Parathyroid adenoma (tissue), 2 donors: Measurements from ENCODE around the gene SLC23A2.
"Not testable (repeated sequence)": the region's sequence is repeated elsewhere in the genome, so short reads cannot be mapped to it uniquely, and the experiment has no call there.

ENCODE experiments used
- H2AFZ ChIP-seq: fragments of 300-600 bp; sonication (generic); one replicate; pipeline ENCODE4 v1.7.0; 2017; ENCODE audit warnings: antibody characterized with exemption, mild to moderate bottlenecking
- H3K27ac ChIP-seq: fragments of 300-600 bp; sonication (generic); one replicate; pipeline ENCODE4 v1.7.0; 2017
- H3K27me3 ChIP-seq: fragments of 300-600 bp; sonication (generic); one replicate; pipeline ENCODE4 v1.7.0; 2017; ENCODE audit warnings: low read length; ENCODE audit not compliant: control insufficient read depth, insufficient read depth
- H3K36me3 ChIP-seq: fragments of 300-600 bp; sonication (generic); one replicate; pipeline ENCODE4 v1.7.0; 2017; ENCODE audit warnings: low read length; ENCODE audit not compliant: control insufficient read depth, insufficient read depth
- H3K4me1 ChIP-seq: fragments of 300-600 bp; sonication (generic); one replicate; pipeline ENCODE4 v1.7.0; 2017; ENCODE audit warnings: control low read depth
- H3K4me2 ChIP-seq: fragments of 300-600 bp; sonication (generic); one replicate; pipeline ENCODE4 v1.7.0; 2017; ENCODE audit warnings: low read length
- H3K4me3 ChIP-seq: fragments of 300-600 bp; sonication (generic); one replicate; pipeline ENCODE4 v1.7.0; 2017; ENCODE audit warnings: low read depth, low read length
- H3K79me2 ChIP-seq: fragments of 300-600 bp; sonication (generic); one replicate; pipeline ENCODE4 v1.7.0; 2017; ENCODE audit warnings: control low read depth
- H3K9ac ChIP-seq: fragments of 300-600 bp; sonication (generic); one replicate; pipeline ENCODE4 v1.7.0; 2017; ENCODE audit warnings: mild to moderate bottlenecking
- H3K9me3 ChIP-seq: fragments of 300-600 bp; sonication (generic); one replicate; pipeline ENCODE4 v1.7.0; 2017; ENCODE audit warnings: low read length; ENCODE audit not compliant: control insufficient read depth
- CTCF ChIP-seq: fragments of 300-600 bp; sonication (generic); IDR thresholded peaks from one replicate; pipeline ENCODE4 v1.7.0; 2017; ENCODE audit warnings: antibody characterized with exemption, mild to moderate bottlenecking
- donor health status: primary hyperparathyroidism.

SLC23A2 gene

GRCh38 chr20:5041433-5041832, 40.1 kb upstream of the SLC23A2 start:
- Histone ChIP-seq H3K9me3 (no peaks in the 10 kb centered on the region), H3K27ac (no peak overlapping the region), H3K4me3 (no peak overlapping the region), H2AFZ (no peak overlapping the region), H3K36me3 (no peaks in the 10 kb centered on the region), H3K27me3 (no peaks in the 10 kb centered on the region), H3K9ac (no peak overlapping the region), H3K4me1 (no peaks in the 10 kb centered on the region), H3K79me2 (no peaks in the 10 kb centered on the region), H3K4me2 (no peak overlapping the region)
- no peak for TF ChIP-seq CTCF

- Histone ChIP-seq H3K36me3 (no peaks in the 10 kb centered on the region), H3K27me3 (no peaks in the 10 kb centered on the region), H3K4me1 (no peaks in the 10 kb centered on the region), H3K4me3 (no peak overlapping the region), H3K79me2 (no peaks in the 10 kb centered on the region), H3K27ac (no peak overlapping the region), H3K4me2 (no peak overlapping the region), H3K9me3 (no peaks in the 10 kb centered on the region), H2AFZ (no peak overlapping the region), H3K9ac (no peak overlapping the region)
- no peak for TF ChIP-seq CTCF
These were observed 39.0 kb upstream of the SLC23A2 start for GRCh38 chr20:5040345-5040744.

- no peaks in the 10 kb centered on the region for H3K36me3 ChIP-seq
- no peak overlapping the region for H3K27ac ChIP-seq
- H3K4me3 ChIP-seq = no peak overlapping the region
- H2AFZ ChIP-seq = no peak overlapping the region
- H3K4me1 ChIP-seq = no peaks in the 10 kb centered on the region
- no peak overlapping the region for H3K9ac ChIP-seq
- H3K79me2 ChIP-seq = no peaks in the 10 kb centered on the region
- no peaks in the 10 kb centered on the region for H3K27me3 ChIP-seq
- TF ChIP-seq CTCF = no peak
- H3K9me3 ChIP-seq = no peaks in the 10 kb centered on the region
- H3K4me2 ChIP-seq = no peak overlapping the region
These were observed 38.6 kb upstream of the SLC23A2 start for GRCh38 chr20:5039889-5040288.

- no peak overlapping the region for H3K9ac ChIP-seq
- no peak overlapping the region for H2AFZ ChIP-seq
- H3K27ac ChIP-seq = no peak overlapping the region
- no peaks in the 10 kb centered on the region for H3K36me3 ChIP-seq
- H3K4me3 ChIP-seq = no peak overlapping the region
- no peaks in the 10 kb centered on the region for H3K4me1 ChIP-seq
- TF ChIP-seq CTCF = no peak
- no peak overlapping the region for H3K4me2 ChIP-seq
- no peaks in the 10 kb centered on the region for H3K79me2 ChIP-seq
- no peaks in the 10 kb centered on the region for H3K9me3 ChIP-seq
- H3K27me3 ChIP-seq = no peaks in the 10 kb centered on the region
These were observed 37.9 kb upstream of the SLC23A2 start for GRCh38 chr20:5039255-5039657.

GRCh38 chr20:5036828-5037227, 35.5 kb upstream of the SLC23A2 start:
- no peak for TF ChIP-seq CTCF
- H3K27ac ChIP-seq = no peak overlapping the region

GRCh38 chr20:5035518-5035917, 34.2 kb upstream of the SLC23A2 start:
- H3K9ac ChIP-seq, H3K4me2 ChIP-seq, H3K27ac ChIP-seq, H3K79me2 ChIP-seq, H3K27me3 ChIP-seq, H3K36me3 ChIP-seq, H3K4me3 ChIP-seq, H3K9me3 ChIP-seq, H3K4me1 ChIP-seq, H2AFZ ChIP-seq: not testable (repeated sequence)

More at GRCh38 chr20:5036828-5037227, 35.5 kb upstream of the SLC23A2 start:
- H2AFZ ChIP-seq = no peak overlapping the region
- H3K9ac ChIP-seq = no peak overlapping the region
- H3K79me2 ChIP-seq = no peaks in the 10 kb centered on the region
- H3K4me3 ChIP-seq = no peak overlapping the region
- no peaks in the 10 kb centered on the region for H3K36me3 ChIP-seq
- H3K4me2 ChIP-seq = no peak overlapping the region
- H3K9me3 ChIP-seq = no peaks in the 10 kb centered on the region
- H3K4me1 ChIP-seq = no peaks in the 10 kb centered on the region
- H3K27me3 ChIP-seq = no peaks in the 10 kb centered on the region
